Astrocyte of the spinal cord (primary cell): Measurements from ENCODE around the gene TMEM200A.

Experiments
- DNase-seq: peaks from one replicate; pipeline ENCODE4 v3.0.0; 2011; ENCODE audit warnings: low read depth, low spot score
- H3K4me3 ChIP-seq: 2 replicates; pipeline ENCODE4 v1.5.1; 2011; ENCODE audit warnings: low read depth, mild to moderate bottlenecking, low read length, moderate library complexity
- in situ Hi-C: cut with HindIII; loops from 2 replicates; pipeline ENCODE4 v1.10.0; 2017; ENCODE audit warnings: low sequenced_read_pairs
- TF ChIP-seq, protein P1 (sequence below): IDR thresholded peaks from 2 replicates; pipeline ENCODE4 v1.5.1; 2012; ENCODE audit warnings: low read depth, mild to moderate bottlenecking, low read length, inconsistent platforms

Gene TMEM200A

GRCh38 chr6:130381459-130382380 lies 15.9 kb downstream of the TMEM200A start:
- H3K4me3 ChIP-seq, result no peak overlapping the region
- TF ChIP-seq, protein P1, sequence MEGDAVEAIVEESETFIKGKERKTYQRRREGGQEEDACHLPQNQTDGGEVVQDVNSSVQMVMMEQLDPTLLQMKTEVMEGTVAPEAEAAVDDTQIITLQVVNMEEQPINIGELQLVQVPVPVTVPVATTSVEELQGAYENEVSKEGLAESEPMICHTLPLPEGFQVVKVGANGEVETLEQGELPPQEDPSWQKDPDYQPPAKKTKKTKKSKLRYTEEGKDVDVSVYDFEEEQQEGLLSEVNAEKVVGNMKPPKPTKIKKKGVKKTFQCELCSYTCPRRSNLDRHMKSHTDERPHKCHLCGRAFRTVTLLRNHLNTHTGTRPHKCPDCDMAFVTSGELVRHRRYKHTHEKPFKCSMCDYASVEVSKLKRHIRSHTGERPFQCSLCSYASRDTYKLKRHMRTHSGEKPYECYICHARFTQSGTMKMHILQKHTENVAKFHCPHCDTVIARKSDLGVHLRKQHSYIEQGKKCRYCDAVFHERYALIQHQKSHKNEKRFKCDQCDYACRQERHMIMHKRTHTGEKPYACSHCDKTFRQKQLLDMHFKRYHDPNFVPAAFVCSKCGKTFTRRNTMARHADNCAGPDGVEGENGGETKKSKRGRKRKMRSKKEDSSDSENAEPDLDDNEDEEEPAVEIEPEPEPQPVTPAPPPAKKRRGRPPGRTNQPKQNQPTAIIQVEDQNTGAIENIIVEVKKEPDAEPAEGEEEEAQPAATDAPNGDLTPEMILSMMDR, result no peak
- in situ Hi-C loops, result no loop called here
- DNase-seq, result no peak

- in situ Hi-C loops, result no loop called here
These were observed 17.2 kb downstream of the TMEM200A start for GRCh38 chr6:130382872-130383490.

GRCh38 chr6:130385064-130385695 lies 19.4 kb downstream of the TMEM200A start:
- no peak overlapping the region for H3K4me3 ChIP-seq
- in situ Hi-C loops, result no loop called here
- TF ChIP-seq, protein P1, result no peak
- DNase-seq, result no peak

More at GRCh38 chr6:130382872-130383490, 17.2 kb downstream of the TMEM200A start:
- TF ChIP-seq, protein P1, result no peak
- no peak overlapping the region for H3K4me3 ChIP-seq
- DNase-seq, result no peak

DNA sequence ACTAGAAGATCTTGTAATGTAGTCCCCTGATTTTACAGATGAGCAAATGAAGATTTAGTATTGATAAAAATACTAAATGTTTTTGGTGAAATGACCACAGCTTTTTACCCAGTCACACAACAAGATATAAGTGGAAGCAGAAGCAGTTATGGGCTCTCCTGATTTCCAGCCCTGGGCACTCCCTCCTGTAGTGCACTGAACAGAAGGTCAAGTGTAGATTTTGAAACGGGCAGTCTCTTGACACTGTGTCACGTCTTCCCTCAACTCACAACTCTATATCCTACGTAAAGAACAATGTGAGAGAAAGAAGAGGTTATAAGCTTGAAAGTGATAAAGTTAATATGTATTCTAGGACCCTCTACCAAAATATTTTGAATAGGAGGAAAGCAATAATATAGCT lies 23.3 kb downstream of the TMEM200A start:
- no peak for DNase-seq
- no peak overlapping the region for H3K4me3 ChIP-seq
- TF ChIP-seq, protein P1, result no peak
- in situ Hi-C loops, result no loop called here

- no peak overlapping the region for H3K4me3 ChIP-seq
- TF ChIP-seq, protein P1, result no peak
- in situ Hi-C loops, result no loop called here
- no peak for DNase-seq
These were observed 25.1 kb downstream of the TMEM200A start for GRCh38 chr6:130390890-130391289.

DNA sequence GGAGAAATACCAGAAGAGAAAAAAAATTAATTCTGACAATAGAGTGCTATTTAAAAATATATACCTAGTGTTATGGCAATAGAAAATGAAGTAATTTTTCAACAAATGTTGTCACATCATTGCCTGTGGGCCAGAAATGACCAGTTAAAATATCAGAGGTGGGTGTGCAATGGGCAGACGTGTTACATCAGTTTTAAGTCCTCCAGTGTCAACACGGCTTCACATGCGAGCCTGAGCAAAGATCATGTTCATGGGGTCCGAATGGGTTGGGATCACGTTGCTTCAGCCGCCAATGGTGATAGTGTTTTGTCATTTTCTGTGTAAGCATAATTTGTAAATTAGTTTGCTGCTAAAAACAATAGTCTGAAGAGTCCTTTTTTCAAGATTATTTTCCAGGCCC lies 27.5 kb downstream of the TMEM200A start:
- in situ Hi-C loops, result no loop called here
- TF ChIP-seq, protein P1, result no peak
- no peak for DNase-seq
- H3K4me3 ChIP-seq, result no peak overlapping the region
